ENCODE data around the gene ATG4B. TPM values are rescaled to one million over a fixed set of nuclear protein-coding genes. Genes with fewer than 3 reads are reported as not detected.

The ATG4B gene
- total RNA-seq, 3 donors from 2014 or later: 47.7 to 71.1 (median 64.2) TPM

GRCh38 chr2:241686650-241687425, 49.3 kb downstream of the ATG4B start, which contains the start of gene DTYMK:
Gene DTYMK, minus strand, starts transcription at chr2:241686815. Its CDS starts 32 bp downstream, at chr2:241686783.
- Histone ChIP-seq H3K9me3 (no peaks in the 10 kb centered on the region), H3K27ac (peak within 1 kb of the TSS; percentile 90 to 95), H3K36me3 (no peaks in the 10 kb centered on the region), H3K4me3 (peak within 1 kb of the TSS; percentile 93 to 94 (median 93)), H3K27me3 (no peaks in the 10 kb centered on the region), H3K4me1 (peaks cover 9 to 10% of the 10 kb centered on the region in 2 donors)
- intact Hi-C loops (cut with DNase I; ENCODE audit: low total_unique reads): no loop called here
- DNase-seq (ENCODE audit: low spot score in 2 of 2): peak; percentile 93 to 94
- TF ChIP-seq POLR2A (IDR thresholded peaks at IDR 0.05): peak; percentile 28
- peak in 1 of 3 donors; percentile 32 for TF ChIP-seq CTCF (IDR thresholded peaks at IDR 0.05)
- TF ChIP-seq POLR2AphosphoS5 (IDR thresholded peaks at IDR 0.05): peak; percentile 88 to 94 (median 91)

GRCh38 chr2:241689306-241689705, 51.8 kb downstream of the ATG4B start:
- Histone ChIP-seq H3K27ac (no peak overlapping the region), H3K9me3 (no peaks in the 10 kb centered on the region), H3K4me1 (peaks cover 9 to 10% of the 10 kb centered on the region in 2 donors), H3K4me3 (no peak overlapping the region), H3K36me3 (no peaks in the 10 kb centered on the region), H3K27me3 (no peaks in the 10 kb centered on the region)
- intact Hi-C loops (cut with DNase I; ENCODE audit: low total_unique reads): no loop called here
- TF ChIP-seq POLR2AphosphoS5 (IDR thresholded peaks at IDR 0.05) (no peak), CTCF (IDR thresholded peaks at IDR 0.05) (no peak), POLR2A (IDR thresholded peaks at IDR 0.05) (no peak)
- DNase-seq (ENCODE audit: low spot score in 2 of 2): no peak

- intact Hi-C loops (cut with DNase I; ENCODE audit: low total_unique reads): no loop called here
Observed at GRCh38 chr2:241690202-241690717, 52.8 kb downstream of the ATG4B start.

GRCh38 chr2:241692448-241692847, 55.0 kb downstream of the ATG4B start:
- no peaks in the 10 kb centered on the region for H3K36me3 ChIP-seq
- no peak for TF ChIP-seq POLR2AphosphoS5 (IDR thresholded peaks at IDR 0.05)
- no peak for TF ChIP-seq CTCF (IDR thresholded peaks at IDR 0.05)
- TF ChIP-seq POLR2A (IDR thresholded peaks at IDR 0.05): no peak
- no peaks in the 10 kb centered on the region for H3K27me3 ChIP-seq
- H3K27ac ChIP-seq: no peak overlapping the region
- H3K4me3 ChIP-seq: no peak overlapping the region
- no peak for DNase-seq (ENCODE audit: low spot score in 2 of 2)
- intact Hi-C loops (cut with DNase I; ENCODE audit: low total_unique reads): no loop called here
- H3K9me3 ChIP-seq: no peaks in the 10 kb centered on the region
- H3K4me1 ChIP-seq: peaks cover 5 to 9% of the 10 kb centered on the region in 2 donors

More at GRCh38 chr2:241690202-241690717, 52.8 kb downstream of the ATG4B start:
- Histone ChIP-seq H3K4me3 (no peak overlapping the region), H3K27ac (no peak overlapping the region), H3K36me3 (no peaks in the 10 kb centered on the region), H3K27me3 (no peaks in the 10 kb centered on the region), H3K4me1 (peaks cover 9 to 10% of the 10 kb centered on the region in 2 donors), H3K9me3 (no peaks in the 10 kb centered on the region)
- no peak for TF ChIP-seq CTCF (IDR thresholded peaks at IDR 0.05)
- no peak for TF ChIP-seq POLR2A (IDR thresholded peaks at IDR 0.05)
- TF ChIP-seq POLR2AphosphoS5 (IDR thresholded peaks at IDR 0.05): no peak
- no peak for DNase-seq (ENCODE audit: low spot score in 2 of 2)

- Histone ChIP-seq H3K4me3 (no peak overlapping the region), H3K27ac (no peak overlapping the region), H3K9me3 (no peaks in the 10 kb centered on the region), H3K4me1 (no peaks in the 10 kb centered on the region), H3K27me3 (no peaks in the 10 kb centered on the region), H3K36me3 (no peaks in the 10 kb centered on the region)
- TF ChIP-seq POLR2A (IDR thresholded peaks at IDR 0.05) (no peak), CTCF (IDR thresholded peaks at IDR 0.05) (no peak), POLR2AphosphoS5 (IDR thresholded peaks at IDR 0.05) (no peak)
- no peak for DNase-seq (ENCODE audit: low spot score in 2 of 2)
- intact Hi-C loops (cut with DNase I; ENCODE audit: low total_unique reads): no loop called here
Observed at GRCh38 chr2:241695651-241696050, 58.2 kb downstream of the ATG4B start.
